ENCODE data around the gene RNF212.

Gene RNF212

GRCh38 chr4:1099270-1099669 is 14.1 kb downstream of the RNF212 start:
- no peak overlapping the region for H3K9ac ChIP-seq (ENCODE audit: low read length)
- H3K27me3 ChIP-seq (ENCODE audit: control insufficient read depth, insufficient read depth, low read length), result no peaks in the 10 kb centered on the region
- no peak overlapping the region for H3K4me3 ChIP-seq (ENCODE audit: low read depth, low read length)
- H3K4me1 ChIP-seq (ENCODE audit: control insufficient read depth, insufficient read depth, low read length), result no peaks in the 10 kb centered on the region
- H3K9me3 ChIP-seq (ENCODE audit: control insufficient read depth, insufficient read depth, low read depth, low read length), result no peaks in the 10 kb centered on the region
- H3K36me3 ChIP-seq (ENCODE audit: control insufficient read depth, insufficient read depth, low read length), result no peaks in the 10 kb centered on the region
- H3K27ac ChIP-seq (ENCODE audit: low read depth, low read length), result no peak overlapping the region

GRCh38 chr4:1098311-1098925 is 14.9 kb downstream of the RNF212 start:
- Histone ChIP-seq H3K36me3 (ENCODE audit: control insufficient read depth, insufficient read depth, low read length) (no peaks in the 10 kb centered on the region), H3K4me3 (ENCODE audit: low read depth, low read length) (no peak overlapping the region), H3K4me1 (ENCODE audit: control insufficient read depth, insufficient read depth, low read length) (no peaks in the 10 kb centered on the region), H3K9ac (ENCODE audit: low read length) (no peak overlapping the region), H3K27me3 (ENCODE audit: control insufficient read depth, insufficient read depth, low read length) (no peaks in the 10 kb centered on the region), H3K27ac (ENCODE audit: low read depth, low read length) (no peak overlapping the region), H3K9me3 (ENCODE audit: control insufficient read depth, insufficient read depth, low read depth, low read length) (no peaks in the 10 kb centered on the region)

- Histone ChIP-seq H3K36me3 (ENCODE audit: control insufficient read depth, insufficient read depth, low read length) (no peaks in the 10 kb centered on the region), H3K9me3 (ENCODE audit: control insufficient read depth, insufficient read depth, low read depth, low read length) (no peaks in the 10 kb centered on the region), H3K27me3 (ENCODE audit: control insufficient read depth, insufficient read depth, low read length) (no peaks in the 10 kb centered on the region), H3K4me3 (ENCODE audit: low read depth, low read length) (no peak overlapping the region), H3K27ac (ENCODE audit: low read depth, low read length) (no peak overlapping the region), H3K4me1 (ENCODE audit: control insufficient read depth, insufficient read depth, low read length) (no peaks in the 10 kb centered on the region), H3K9ac (ENCODE audit: low read length) (no peak overlapping the region)
These were observed 15.8 kb downstream of the RNF212 start for GRCh38 chr4:1097553-1097952.

GRCh38 chr4:1096841-1097240 is 16.5 kb downstream of the RNF212 start:
- Histone ChIP-seq H3K9me3 (ENCODE audit: control insufficient read depth, insufficient read depth, low read depth, low read length) (no peaks in the 10 kb centered on the region), H3K27me3 (ENCODE audit: control insufficient read depth, insufficient read depth, low read length) (no peaks in the 10 kb centered on the region), H3K4me3 (ENCODE audit: low read depth, low read length) (no peak overlapping the region), H3K9ac (ENCODE audit: low read length) (no peak overlapping the region), H3K27ac (ENCODE audit: low read depth, low read length) (no peak overlapping the region), H3K36me3 (ENCODE audit: control insufficient read depth, insufficient read depth, low read length) (no peaks in the 10 kb centered on the region), H3K4me1 (ENCODE audit: control insufficient read depth, insufficient read depth, low read length) (no peaks in the 10 kb centered on the region)

GRCh38 chr4:1094336-1094690 is 19.1 kb downstream of the RNF212 start:
- Histone ChIP-seq H3K4me1 (ENCODE audit: control insufficient read depth, insufficient read depth, low read length) (no peaks in the 10 kb centered on the region), H3K36me3 (ENCODE audit: control insufficient read depth, insufficient read depth, low read length) (no peaks in the 10 kb centered on the region), H3K9ac (ENCODE audit: low read length) (no peak overlapping the region), H3K4me3 (ENCODE audit: low read depth, low read length) (no peak overlapping the region), H3K27me3 (ENCODE audit: control insufficient read depth, insufficient read depth, low read length) (no peaks in the 10 kb centered on the region), H3K27ac (ENCODE audit: low read depth, low read length) (no peak overlapping the region), H3K9me3 (ENCODE audit: control insufficient read depth, insufficient read depth, low read depth, low read length) (peaks cover 7% of the 10 kb centered on the region; the same call in 1 of the 2 replicates)

GRCh38 chr4:1093391-1094335 is 19.7 kb downstream of the RNF212 start:
- no peaks in the 10 kb centered on the region for H3K4me1 ChIP-seq (ENCODE audit: control insufficient read depth, insufficient read depth, low read length)
- H3K4me3 ChIP-seq (ENCODE audit: low read depth, low read length), result no peak overlapping the region
- H3K27me3 ChIP-seq (ENCODE audit: control insufficient read depth, insufficient read depth, low read length), result no peaks in the 10 kb centered on the region
- H3K27ac ChIP-seq (ENCODE audit: low read depth, low read length), result no peak overlapping the region
- no peak overlapping the region for H3K9ac ChIP-seq (ENCODE audit: low read length)
- no peaks in the 10 kb centered on the region for H3K36me3 ChIP-seq (ENCODE audit: control insufficient read depth, insufficient read depth, low read length)
- H3K9me3 ChIP-seq (ENCODE audit: control insufficient read depth, insufficient read depth, low read depth, low read length), result peaks cover 13% of the 10 kb centered on the region

- H3K36me3 ChIP-seq (ENCODE audit: control insufficient read depth, insufficient read depth, low read length), result no peaks in the 10 kb centered on the region
- H3K4me3 ChIP-seq (ENCODE audit: low read depth, low read length), result no peak overlapping the region
- H3K27me3 ChIP-seq (ENCODE audit: control insufficient read depth, insufficient read depth, low read length), result no peaks in the 10 kb centered on the region
- H3K27ac ChIP-seq (ENCODE audit: low read depth, low read length), result no peak overlapping the region
- H3K9me3 ChIP-seq (ENCODE audit: control insufficient read depth, insufficient read depth, low read depth, low read length), result peaks cover 19% of the 10 kb centered on the region
- H3K4me1 ChIP-seq (ENCODE audit: control insufficient read depth, insufficient read depth, low read length), result no peaks in the 10 kb centered on the region
- H3K9ac ChIP-seq (ENCODE audit: low read length), result no peak overlapping the region
These were observed 20.4 kb downstream of the RNF212 start for GRCh38 chr4:1092983-1093361.

GRCh38 chr4:1092026-1092982 is 21.1 kb downstream of the RNF212 start:
- no peak overlapping the region for H3K9ac ChIP-seq (ENCODE audit: low read length)
- H3K27me3 ChIP-seq (ENCODE audit: control insufficient read depth, insufficient read depth, low read length), result no peaks in the 10 kb centered on the region
- no peaks in the 10 kb centered on the region for H3K4me1 ChIP-seq (ENCODE audit: control insufficient read depth, insufficient read depth, low read length)
- no peaks in the 10 kb centered on the region for H3K36me3 ChIP-seq (ENCODE audit: control insufficient read depth, insufficient read depth, low read length)
- no peak overlapping the region for H3K4me3 ChIP-seq (ENCODE audit: low read depth, low read length)
- H3K27ac ChIP-seq (ENCODE audit: low read depth, low read length), result no peak overlapping the region
- peaks cover 19% of the 10 kb centered on the region for H3K9me3 ChIP-seq (ENCODE audit: control insufficient read depth, insufficient read depth, low read depth, low read length)

GRCh38 chr4:1091561-1091995 is 21.8 kb downstream of the RNF212 start:
- Histone ChIP-seq H3K27me3 (ENCODE audit: control insufficient read depth, insufficient read depth, low read length) (no peaks in the 10 kb centered on the region), H3K36me3 (ENCODE audit: control insufficient read depth, insufficient read depth, low read length) (no peaks in the 10 kb centered on the region), H3K4me1 (ENCODE audit: control insufficient read depth, insufficient read depth, low read length) (no peaks in the 10 kb centered on the region), H3K27ac (ENCODE audit: low read depth, low read length) (no peak overlapping the region), H3K9ac (ENCODE audit: low read length) (no peak overlapping the region), H3K4me3 (ENCODE audit: low read depth, low read length) (no peak overlapping the region), H3K9me3 (ENCODE audit: control insufficient read depth, insufficient read depth, low read depth, low read length) (peaks cover 19% of the 10 kb centered on the region)

- Histone ChIP-seq H3K9ac (ENCODE audit: low read length) (no peak overlapping the region), H3K27me3 (ENCODE audit: control insufficient read depth, insufficient read depth, low read length) (no peaks in the 10 kb centered on the region), H3K4me3 (ENCODE audit: low read depth, low read length) (no peak overlapping the region), H3K27ac (ENCODE audit: low read depth, low read length) (no peak overlapping the region), H3K36me3 (ENCODE audit: control insufficient read depth, insufficient read depth, low read length) (no peaks in the 10 kb centered on the region), H3K9me3 (ENCODE audit: control insufficient read depth, insufficient read depth, low read depth, low read length) (peaks cover 19% of the 10 kb centered on the region), H3K4me1 (ENCODE audit: control insufficient read depth, insufficient read depth, low read length) (no peaks in the 10 kb centered on the region)
These were observed 22.6 kb downstream of the RNF212 start for GRCh38 chr4:1090465-1091440.

Measured in HUES6 (cell line).